Left hindlimb (tissue), 1 donor: ENCODE data around the gene TBC1D22A.
"Not testable (repeated sequence)": the region's sequence is repeated elsewhere in the genome, so short reads cannot be mapped to it uniquely, and the experiment has no call there.

Source experiments
- DNase-seq: peaks from one replicate; pipeline ENCODE4 v3.0.0-alpha.2; 2018

The TBC1D22A gene

GRCh38 chr22:47114813-47115517 lies 352.5 kb downstream of the TBC1D22A start:
- DNase-seq: no peak

- no peak for DNase-seq
Measured at GRCh38 chr22:47115518-47115890, 353.1 kb downstream of the TBC1D22A start.

GRCh38 chr22:47115921-47116320 lies 353.5 kb downstream of the TBC1D22A start:
- DNase-seq: no peak

- no peak for DNase-seq
Measured at GRCh38 chr22:47116426-47117341, 354.2 kb downstream of the TBC1D22A start.

GRCh38 chr22:47117442-47117841 lies 355.0 kb downstream of the TBC1D22A start:
- DNase-seq: not testable (repeated sequence)

- no peak for DNase-seq
Measured at GRCh38 chr22:47119181-47119580, 356.7 kb downstream of the TBC1D22A start.

- no peak for DNase-seq
Measured at GRCh38 chr22:47120399-47120798, 357.9 kb downstream of the TBC1D22A start.

- no peak for DNase-seq
Measured at GRCh38 chr22:47121791-47122190, 359.3 kb downstream of the TBC1D22A start.

- DNase-seq: no peak
Measured at GRCh38 chr22:47122441-47123000, 360.1 kb downstream of the TBC1D22A start.

- DNase-seq: no peak
Measured at GRCh38 chr22:47123006-47123826, 360.8 kb downstream of the TBC1D22A start.

- DNase-seq: no peak
Measured at GRCh38 chr22:47123827-47124442, 361.5 kb downstream of the TBC1D22A start.

GRCh38 chr22:47124451-47124881 lies 362.0 kb downstream of the TBC1D22A start:
- no peak for DNase-seq

- no peak for DNase-seq
Measured at GRCh38 chr22:47124961-47125360, 362.5 kb downstream of the TBC1D22A start.

GRCh38 chr22:47125603-47126002 lies 363.2 kb downstream of the TBC1D22A start:
- DNase-seq: no peak

GRCh38 chr22:47126344-47126811 lies 363.9 kb downstream of the TBC1D22A start:
- no peak for DNase-seq

- DNase-seq: no peak
Measured at GRCh38 chr22:47127441-47127871, 365.0 kb downstream of the TBC1D22A start.

GRCh38 chr22:47128216-47128615 lies 365.8 kb downstream of the TBC1D22A start:
- DNase-seq: peak; percentile 12

- peak; percentile 23 for DNase-seq
Measured at GRCh38 chr22:47128622-47129215, 366.3 kb downstream of the TBC1D22A start.

- peak; percentile 13 for DNase-seq
Measured at GRCh38 chr22:47129902-47130635, 367.6 kb downstream of the TBC1D22A start.

- peak; percentile 27 for DNase-seq
Measured at GRCh38 chr22:47130883-47131631, 368.6 kb downstream of the TBC1D22A start.
